Stimulated activated naive CD4-positive, alpha-beta T cell treated with Interleukin-2 at 50 U/mL for 16 hours (primary cell): ENCODE results near the gene STMN3.
"Not testable (repeated sequence)": the region's sequence is repeated elsewhere in the genome, so short reads cannot be mapped to it uniquely, and the experiment has no call there.

ENCODE experiments used
- DNase-seq: peaks from one replicate; lab custom pipeline; 2025; lab: John Stamatoyannopoulos, UW

The STMN3 gene

DNA sequence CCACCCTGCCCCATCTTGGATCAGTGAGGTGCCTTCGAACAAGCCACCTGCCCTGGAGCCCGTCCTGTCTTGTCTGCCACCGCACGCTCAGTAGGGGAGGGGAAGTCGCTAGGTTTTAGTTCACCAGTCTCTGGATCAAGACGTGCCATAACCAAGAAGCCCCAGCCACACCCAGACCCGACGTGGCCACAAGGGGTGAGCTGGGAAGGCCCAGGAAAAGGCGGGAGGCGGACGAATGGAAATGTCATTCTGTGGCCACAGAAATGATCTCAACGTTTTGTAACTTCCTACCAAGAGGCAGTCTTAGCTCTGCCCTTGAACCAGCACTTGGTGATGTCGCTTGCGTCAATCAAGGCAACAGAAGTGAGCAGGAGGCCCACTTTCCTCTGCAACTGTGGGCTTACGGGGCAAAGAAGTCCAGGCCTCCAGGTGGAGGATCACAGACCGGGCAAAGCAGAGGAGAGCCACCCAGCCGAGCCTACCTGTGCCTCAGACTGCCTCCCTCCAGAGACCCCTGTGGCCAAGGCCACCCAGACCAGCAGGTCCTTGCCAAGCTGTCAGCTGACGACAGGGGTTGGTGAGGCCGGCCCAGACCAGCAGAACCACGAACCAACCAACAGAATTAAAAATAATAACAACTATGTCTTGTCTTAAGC lies 40.8 kb downstream of the STMN3 start:
- DNase-seq: no peak

- no peak for DNase-seq
Observed at GRCh38 chr20:63611646-63612045, 41.6 kb downstream of the STMN3 start.

DNA sequence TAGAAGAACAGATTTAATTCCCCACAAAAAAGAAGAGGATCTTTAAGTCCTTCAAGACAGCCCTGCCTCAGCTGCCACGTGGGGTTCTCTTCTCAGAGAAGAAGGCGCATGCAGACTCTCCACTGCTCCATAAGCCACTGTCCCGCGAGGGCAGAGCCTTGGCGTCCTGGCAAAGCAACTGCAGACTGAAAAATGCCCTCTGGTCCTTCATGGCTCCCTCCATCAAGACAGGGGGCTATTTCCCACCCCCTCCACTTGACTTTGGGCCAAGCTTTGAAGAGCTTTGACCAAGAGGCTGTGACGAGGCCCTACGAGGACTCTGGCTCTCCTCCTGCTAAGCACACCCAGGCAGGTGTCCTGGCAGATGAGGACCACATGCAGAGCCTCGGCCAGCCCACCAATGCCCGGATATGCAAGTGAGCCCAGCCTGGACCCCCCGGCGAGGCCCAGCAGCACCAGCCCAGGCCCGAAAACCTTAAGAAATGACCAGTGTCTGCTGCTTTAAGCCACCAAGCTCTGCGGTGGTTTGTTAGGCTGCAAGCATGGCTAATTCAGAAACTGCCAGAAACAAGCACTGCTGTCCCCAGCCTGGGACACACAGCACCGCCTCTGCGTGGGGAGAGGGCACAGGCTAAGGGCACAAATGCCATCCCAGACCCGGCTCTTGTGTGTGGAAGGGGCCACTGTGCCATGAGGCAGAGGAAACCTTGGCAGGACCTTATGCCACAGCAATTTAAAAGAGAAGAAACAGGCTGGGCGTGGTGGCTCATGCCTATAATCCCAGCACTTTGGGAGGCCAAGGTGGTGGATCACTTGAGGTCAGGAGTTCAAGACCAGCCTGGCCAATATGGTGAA lies 42.4 kb downstream of the STMN3 start:
- DNase-seq: no peak

DNA sequence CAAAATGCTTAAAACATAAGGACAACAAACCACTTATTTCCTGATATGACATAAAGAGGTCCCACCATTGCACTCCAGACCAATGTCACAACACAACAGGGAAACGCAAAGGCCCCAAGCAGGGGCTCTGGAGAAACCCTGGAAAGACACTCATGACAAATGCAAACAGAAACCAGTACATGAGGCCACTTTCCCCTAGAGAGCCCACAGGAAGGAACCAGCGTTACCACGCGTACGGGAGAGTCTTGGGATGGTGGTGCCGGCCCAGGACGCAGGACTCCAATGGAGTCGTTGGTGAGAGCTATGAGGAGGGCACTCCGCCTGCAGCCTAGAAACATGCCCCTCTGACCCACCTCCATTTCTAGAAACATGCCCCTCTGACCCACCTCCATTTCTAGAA lies 46.5 kb downstream of the STMN3 start:
- no peak for DNase-seq

- no peak for DNase-seq
Observed at GRCh38 chr20:63602321-63602720, 50.9 kb downstream of the STMN3 start.

DNA sequence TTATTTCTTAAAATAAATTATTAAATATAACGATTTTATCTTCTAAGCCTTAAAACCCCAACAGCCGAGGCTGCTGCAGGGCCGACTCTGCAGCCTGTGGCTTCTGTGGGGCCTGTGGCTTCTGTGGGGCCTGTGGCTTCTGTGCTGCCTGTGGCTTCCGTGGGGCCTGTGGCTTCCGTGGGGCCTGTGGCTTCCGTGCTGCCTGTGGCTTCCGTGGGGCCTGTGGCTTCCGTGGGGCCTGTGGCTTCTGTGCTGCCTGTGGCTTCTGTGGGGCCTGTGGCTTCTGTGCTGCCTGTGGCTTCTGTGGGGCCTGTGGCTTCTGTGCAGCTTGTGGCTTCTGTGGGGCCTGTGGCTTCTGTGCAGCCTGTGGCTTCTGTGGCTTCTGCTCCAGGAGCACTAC lies 51.5 kb downstream of the STMN3 start:
- not testable (repeated sequence) for DNase-seq

GRCh38 chr20:63599396-63600050 lies 53.7 kb downstream of the STMN3 start:
- DNase-seq: no peak

DNA sequence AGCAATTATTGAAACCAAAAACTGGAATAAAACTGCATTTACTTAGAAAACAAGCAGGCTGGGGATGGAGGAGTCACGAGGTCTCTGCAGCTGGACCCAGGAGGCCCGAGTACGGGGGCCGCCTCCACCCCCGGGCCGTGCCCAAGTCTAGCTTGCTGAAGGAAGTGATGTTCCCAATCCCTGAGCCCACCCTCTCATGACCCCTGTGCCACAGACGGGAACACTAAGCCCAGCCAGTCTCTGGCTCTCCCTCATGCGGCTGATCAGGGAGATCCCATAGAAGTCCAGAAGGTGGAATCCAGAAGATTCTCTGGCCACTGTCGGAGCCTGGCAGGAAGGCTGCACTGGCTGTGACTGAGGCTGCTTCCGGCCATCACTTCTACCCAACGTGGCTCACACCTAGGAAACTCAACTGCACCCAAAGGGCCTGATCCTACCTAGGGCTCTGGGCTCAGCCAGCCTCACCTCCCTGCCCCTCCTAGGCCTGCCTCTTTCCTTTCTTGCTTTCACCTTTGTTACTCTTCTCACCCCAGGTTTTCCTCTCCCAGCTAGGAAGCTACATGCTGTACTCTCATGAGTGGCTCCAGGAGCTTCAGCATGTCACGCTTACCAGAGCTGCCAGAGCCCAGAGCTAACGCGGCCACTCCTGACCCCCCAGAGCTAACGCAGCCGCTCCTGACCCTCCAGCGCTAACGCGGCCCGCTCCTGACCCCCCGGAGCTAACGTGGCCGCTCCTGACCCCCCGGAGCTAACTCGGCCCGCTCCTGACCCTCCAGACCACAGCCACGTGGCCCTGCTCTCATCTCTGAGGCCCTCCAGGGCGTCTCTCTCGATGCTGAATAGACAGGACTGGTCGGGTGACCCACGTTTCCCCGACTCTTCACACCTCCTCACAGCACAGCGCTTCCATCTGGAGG lies 54.5 kb downstream of the STMN3 start:
- no peak for DNase-seq

DNA sequence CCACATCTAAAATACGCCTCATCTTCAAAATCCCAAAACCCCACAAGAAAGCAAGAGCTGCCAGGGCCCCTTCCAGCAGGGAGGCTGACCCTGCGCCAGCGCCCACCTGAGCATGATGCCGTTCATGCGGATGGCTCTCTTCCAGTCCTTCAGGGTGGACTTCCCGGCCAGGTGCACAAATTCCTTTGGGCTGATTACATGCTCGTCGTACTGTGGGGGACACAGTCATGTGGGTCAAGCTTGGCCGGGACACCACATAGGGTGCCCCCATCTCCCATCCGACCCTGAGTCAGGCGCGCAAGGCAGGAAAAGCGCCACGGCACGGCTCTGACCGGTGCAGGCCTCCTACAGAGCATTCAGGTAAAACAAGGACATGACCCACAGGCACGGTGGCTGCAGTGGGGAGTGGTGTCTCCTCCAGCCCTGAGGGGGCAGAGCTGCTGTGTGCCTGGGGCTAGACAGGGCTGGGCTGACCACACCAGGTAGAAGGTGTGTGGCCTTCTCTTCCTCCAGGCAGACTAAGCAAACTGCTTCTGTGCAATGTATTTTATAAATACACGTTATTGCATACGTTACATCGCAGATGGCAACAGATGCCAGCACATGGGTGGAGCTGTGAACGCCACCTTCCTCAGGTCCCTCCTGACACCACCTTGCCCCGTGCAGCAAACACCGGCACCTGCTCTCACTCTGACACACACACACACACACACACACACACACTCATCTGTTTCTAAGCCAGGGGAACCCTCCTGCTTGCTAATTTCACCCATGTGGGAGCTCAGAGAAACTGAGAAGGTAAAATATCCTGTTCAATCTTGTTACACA lies 55.4 kb downstream of the STMN3 start:
- DNase-seq: no peak

DNA sequence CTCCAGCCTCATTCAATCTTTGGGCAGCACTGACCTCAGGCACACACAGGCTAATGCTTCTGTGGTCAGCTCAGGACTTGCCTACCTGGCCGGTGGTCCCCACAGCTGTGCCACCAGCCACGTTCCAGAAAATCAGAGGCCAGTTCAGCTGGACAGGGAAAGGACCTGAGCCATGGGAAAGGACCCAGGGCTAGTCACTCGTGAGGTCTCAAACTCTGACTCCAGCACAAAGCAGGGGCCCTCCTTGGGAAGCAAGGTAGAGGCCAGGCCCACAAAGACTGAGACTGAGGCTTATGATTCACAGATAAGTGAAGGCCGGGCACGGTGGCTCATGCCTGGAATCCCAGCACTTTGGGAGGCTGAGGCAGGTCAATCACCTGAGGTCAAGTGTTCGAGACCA lies 56.8 kb downstream of the STMN3 start:
- no peak for DNase-seq

DNA sequence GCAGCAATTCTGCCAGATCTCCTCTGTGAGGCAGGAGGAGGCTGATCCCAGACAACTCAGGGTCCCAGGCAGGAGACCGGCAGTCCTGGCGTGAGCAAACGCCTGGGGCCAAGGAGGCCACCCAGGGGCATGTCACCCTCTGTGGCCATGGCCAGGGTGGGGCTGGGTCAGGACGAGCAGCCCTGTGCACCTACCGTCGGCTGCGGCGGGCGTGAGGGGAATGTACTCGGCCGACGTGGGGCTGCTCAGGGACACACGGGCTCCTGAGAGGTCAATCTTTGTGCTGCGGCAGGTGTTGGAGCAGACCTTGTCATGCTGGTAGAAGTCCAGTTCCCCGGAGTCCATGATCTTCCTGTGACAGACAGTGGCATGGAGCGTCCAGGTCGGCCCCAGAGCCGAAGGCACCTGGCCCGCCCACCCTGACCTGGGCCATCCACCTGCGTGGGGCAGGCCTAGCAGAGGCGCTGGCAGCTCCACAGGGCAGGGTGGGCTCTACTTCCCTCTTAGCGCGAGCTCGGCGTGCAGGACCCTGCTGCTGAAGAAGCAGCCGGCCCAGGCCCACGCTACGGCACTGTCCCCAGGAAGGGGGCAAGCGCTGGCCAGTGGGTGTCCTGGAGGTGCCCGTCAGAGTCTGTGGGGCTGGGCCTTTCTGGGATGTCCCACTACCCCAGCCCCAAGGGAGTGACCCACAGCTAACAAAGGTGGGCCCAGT lies 57.7 kb downstream of the STMN3 start:
- DNase-seq: no peak

DNA sequence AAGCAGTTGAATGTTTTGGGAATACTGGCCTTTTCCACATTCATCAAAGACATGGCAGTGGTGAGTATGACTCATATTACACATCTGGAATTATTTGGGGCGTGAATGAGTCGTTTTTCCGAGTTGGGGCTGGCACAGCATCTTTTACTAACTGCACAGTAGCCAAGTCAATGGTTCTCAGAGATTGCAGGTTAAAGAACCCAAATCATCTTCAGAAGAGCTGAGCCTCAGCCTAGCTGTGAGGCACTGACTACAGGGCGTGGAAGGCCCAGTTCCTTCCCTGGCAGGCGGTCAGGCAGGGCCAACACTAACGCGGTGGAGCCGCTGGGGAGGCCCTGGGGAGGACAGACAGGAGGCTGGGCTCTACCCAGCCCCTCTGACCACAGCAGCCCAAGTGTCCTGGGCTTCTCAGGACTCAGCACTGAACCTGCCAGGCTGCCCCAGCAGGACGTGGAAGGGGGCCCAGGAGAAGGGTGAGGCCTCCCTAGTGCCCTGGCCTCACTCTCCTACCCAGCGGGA lies 59.1 kb downstream of the STMN3 start:
- no peak for DNase-seq

DNA sequence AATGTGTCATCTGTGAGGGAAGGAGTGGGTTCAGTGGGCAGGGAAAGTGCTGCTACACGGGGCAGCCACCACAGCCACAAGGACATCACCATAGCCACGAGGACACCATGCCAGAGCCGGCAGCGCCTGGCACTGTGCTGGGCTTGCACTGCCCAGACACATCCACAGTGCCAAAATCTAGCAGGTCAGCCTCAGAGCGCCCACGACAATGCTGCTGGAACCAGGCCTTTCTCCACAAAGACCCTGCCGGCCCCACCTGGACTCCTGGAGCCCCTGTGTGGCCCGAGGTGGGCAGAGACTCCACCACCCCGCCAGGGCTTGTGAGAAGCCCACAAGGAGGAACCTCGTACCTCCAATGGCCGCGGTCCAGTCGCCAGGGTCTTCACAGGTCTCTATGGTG lies 60.6 kb downstream of the STMN3 start:
- no peak for DNase-seq

DNA sequence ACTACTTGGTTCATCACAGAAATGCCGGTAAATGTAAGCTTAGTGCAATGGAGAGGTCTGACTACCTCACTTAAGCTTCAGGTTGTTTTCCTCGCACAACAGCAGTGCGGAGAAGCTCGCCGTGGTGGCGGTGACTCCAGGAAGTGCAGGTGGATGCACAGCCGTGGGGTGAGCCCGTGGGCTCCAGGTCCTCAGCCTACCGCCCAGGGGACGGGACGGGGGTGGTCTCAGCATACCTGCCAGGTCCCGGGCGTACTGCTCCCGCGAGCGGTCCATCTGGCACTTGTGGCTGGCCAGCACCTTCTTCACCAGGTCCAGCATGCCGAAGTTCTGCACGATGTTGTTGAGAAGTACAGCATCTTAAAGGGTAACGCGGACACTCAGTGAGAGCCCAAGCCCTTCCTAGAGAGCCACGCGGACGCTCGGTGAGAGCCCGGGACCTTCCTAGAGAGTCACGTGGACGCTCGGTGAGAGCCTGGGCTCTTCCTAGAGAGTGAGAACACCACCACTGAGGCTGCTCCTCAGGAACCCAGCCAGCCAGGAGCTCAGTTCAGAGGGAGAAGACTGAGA lies 61.4 kb downstream of the STMN3 start:
- no peak for DNase-seq

DNA sequence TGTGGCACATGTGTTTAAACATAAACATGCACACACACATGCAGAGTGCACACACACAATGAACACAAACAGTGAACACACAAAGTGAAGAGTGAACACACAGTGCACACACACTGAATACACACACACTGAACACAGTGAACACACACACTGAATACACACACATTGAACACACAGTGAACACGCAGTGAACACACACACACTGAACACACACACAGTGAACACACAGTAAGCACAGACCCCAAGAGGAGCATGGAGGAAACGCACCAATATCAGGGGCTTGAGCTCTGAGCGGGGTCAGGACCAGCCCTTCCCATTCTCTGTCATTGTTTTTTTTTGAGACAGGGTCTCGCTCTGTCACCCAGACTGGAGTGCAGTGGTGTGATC lies 62.1 kb downstream of the STMN3 start:
- DNase-seq: no peak

DNA sequence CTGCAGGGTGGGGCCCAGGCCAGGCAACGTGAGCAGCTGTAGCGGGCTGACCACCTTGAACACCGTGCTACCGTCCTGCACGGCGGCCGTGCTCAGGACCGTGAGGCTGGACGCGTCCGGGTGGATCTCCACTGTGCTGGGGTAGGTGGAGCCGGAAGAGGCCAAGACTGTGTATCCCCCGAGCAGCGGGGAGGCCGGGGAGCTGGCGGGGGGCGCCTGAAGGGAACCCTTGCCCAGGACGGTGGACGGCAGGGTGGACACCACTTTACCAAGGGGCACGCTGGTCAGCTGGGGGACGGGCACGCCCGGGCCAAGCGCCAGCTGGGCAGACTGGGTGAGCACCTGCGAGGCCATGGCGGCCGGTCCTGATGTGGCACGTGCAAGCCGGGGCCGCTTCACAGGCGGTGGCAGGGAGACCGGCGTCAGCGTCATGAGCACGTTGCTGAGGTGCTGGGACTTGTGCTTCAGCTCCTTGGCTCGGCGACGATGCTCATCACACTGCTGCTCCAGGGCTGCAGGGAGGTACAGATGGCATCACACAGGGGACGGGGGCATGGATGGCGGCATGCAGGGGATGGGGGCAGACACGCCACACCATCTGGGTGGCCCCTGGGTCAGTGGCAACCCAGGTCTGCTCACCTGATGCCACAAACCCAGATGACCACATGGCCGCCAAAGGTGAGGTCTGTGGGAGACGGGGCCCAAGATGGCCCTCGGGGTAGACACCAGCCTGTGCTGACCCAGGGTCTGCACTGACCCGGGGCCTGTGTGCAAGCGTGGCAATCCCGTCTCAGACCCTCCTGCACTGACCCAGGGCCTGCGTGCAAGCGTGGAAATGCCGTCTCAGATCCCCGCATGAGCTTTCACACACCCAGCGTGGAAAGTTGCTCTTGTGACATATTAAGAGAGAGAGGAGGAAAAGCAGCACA lies 62.7 kb downstream of the STMN3 start:
- DNase-seq: no peak
